Spleen (tissue), 11 donors: ENCODE data around the gene HOXC6. TPM values are rescaled to one million over a fixed set of nuclear protein-coding genes. Genes with fewer than 3 reads are reported as not detected.

Experiments
- DNase-seq: peaks from one replicate; pipeline ENCODE4 v3.0.0-alpha.2; 2020
- H3K27ac ChIP-seq, 8 donors: fragments of 200-600 bp; sonication (generic) in 7 of 8; 1 replicate in 4 of 8; 2 replicates in 4 of 8; pipeline versions ENCODE4 v1.5.0 to v1.8.0; 2016 to 2021; ENCODE audit warnings: inconsistent platforms in 4 of 8, mild to moderate bottlenecking in 4 of 8, moderate library complexity in 1 of 8
- H3K27me3 ChIP-seq, 7 donors: fragments of 200-600 bp; sonication (generic) in 6 of 7; replicated peaks in 1 of 7; 1 replicate in 4 of 7; 2 replicates in 3 of 7; pipeline versions ENCODE4 v1.5.0 to v1.8.0; 2016 to 2021; ENCODE audit warnings: inconsistent platforms in 3 of 7, mild to moderate bottlenecking in 1 of 7
- H3K36me3 ChIP-seq, 6 donors: fragments of 200-600 bp; sonication (generic) in 5 of 6; 1 replicate in 4 of 6; 2 replicates in 2 of 6; pipeline versions ENCODE4 v1.5.0 to v1.8.0; 2016 to 2021; ENCODE audit warnings: inconsistent platforms in 2 of 6
- H3K4me1 ChIP-seq, 6 donors: fragments of 200-600 bp; sonication (generic) in 5 of 6; 1 replicate in 3 of 6; 2 replicates in 3 of 6; pipeline versions ENCODE4 v1.5.0 to v1.8.0; 2016 to 2021; ENCODE audit warnings: inconsistent platforms in 3 of 6
- H3K4me3 ChIP-seq, 8 donors: fragments of 200-600 bp; sonication (generic) in 7 of 8; 1 replicate in 4 of 8; 2 replicates in 4 of 8; pipeline versions ENCODE4 v1.5.0 to v1.8.0; 2016 to 2021; ENCODE audit warnings: inconsistent platforms in 4 of 8, mild to moderate bottlenecking in 4 of 8, moderate library complexity in 2 of 8
- H3K9me3 ChIP-seq, 8 donors: fragments of 200-600 bp; sonication (generic) in 7 of 8; 1 replicate in 4 of 8; 2 replicates in 4 of 8; pipeline versions ENCODE4 v1.5.0 to v1.8.0; 2016 to 2021; ENCODE audit warnings: inconsistent platforms in 4 of 8
- POLR2A ChIP-seq, 3 donors: fragments of 450-650 bp; IDR thresholded peaks; one replicate each; pipeline ENCODE4 v1.5.1; 2017; ENCODE audit warnings: antibody characterized with exemption in 3 of 3, mild to moderate bottlenecking in 1 of 3
- POLR2AphosphoS5 ChIP-seq, 3 donors: sonication (generic); formaldehyde crosslinking; IDR thresholded peaks; one replicate each; pipeline ENCODE4 v1.5.1; 2017; ENCODE audit warnings: antibody characterized with exemption in 3 of 3
- WGBS, 5 donors: extraction: QIAGEN DNeasy Blood & Tissue Kit in 3 of 5; methylation state at CpG; one replicate each; pipeline versions ENCODE4 v1.1.5 to v1.1.7; 2013 to 2018; 5-methylcytosine and 5-hydroxymethylcytosine counted together
- intact Hi-C: fragments of 100-400 bp; cut with DNase I; formaldehyde crosslinking; loops from one replicate; pipeline ENCODE4 v1.15.0; 2023; ENCODE audit warnings: low total_unique reads
- polyA plus RNA-seq, 3 donors: library from polyadenylated mRNA; stranded (reverse); fragments of 200-250 nt; gene quantifications; one replicate each; pipeline ENCODE4 v1.2.1, GENCODE V29; 2013
- total RNA-seq, 7 donors: library from RNA; depleted of rRNA in 3 of 7; stranded (reverse); fragments of >200 nt in 3 of 7; fragmentation: NEBNext Ultra II Directional in 4 of 7; extraction: Animal tissue kit (Norgen Biotek cat#: 25700) in 4 of 7; gene quantifications; one replicate each; pipeline versions ENCODE4 v1.1.0 to v1.2.1, GENCODE V29; 2016 to 2021
- TF ChIP-seq, protein P1 (sequence below), 11 experiments: fragments of 200-600 bp in 7 of 11; fragments of 450-650 bp in 4 of 11; sonication (generic) in 4 of 11; IDR thresholded peaks in 8 of 11; conservative IDR thresholded peaks in 3 of 11; 1 replicate in 7 of 11; 2 replicates in 4 of 11; pipeline versions ENCODE4 v1.4.0 to v1.8.0; 2016 to 2021; ENCODE audit warnings: antibody characterized with exemption in 11 of 11, inconsistent platforms in 4 of 11, mild to moderate bottlenecking in 1 of 11
- donor health status: healthy with polysubstance abuse.
- donor health status: DM: no; HTN: no; CAD: no; lungs with moderate emphysema.
- donor health status: DM: no; HTN: no; CAD: no.
- donor health status: Bipolar disorder and iron deficiency.
- donor health status: healthy.
- donor health status: DM: no; HTN: no; CAD: no.
- donor health status: DM: yes; HTN: yes; CAD: no.

The HOXC6 gene
- total and polyA plus RNA-seq, 10 donors, result 0.11 to 0.52 (median 0.24) TPM; not detected in 4

DNA sequence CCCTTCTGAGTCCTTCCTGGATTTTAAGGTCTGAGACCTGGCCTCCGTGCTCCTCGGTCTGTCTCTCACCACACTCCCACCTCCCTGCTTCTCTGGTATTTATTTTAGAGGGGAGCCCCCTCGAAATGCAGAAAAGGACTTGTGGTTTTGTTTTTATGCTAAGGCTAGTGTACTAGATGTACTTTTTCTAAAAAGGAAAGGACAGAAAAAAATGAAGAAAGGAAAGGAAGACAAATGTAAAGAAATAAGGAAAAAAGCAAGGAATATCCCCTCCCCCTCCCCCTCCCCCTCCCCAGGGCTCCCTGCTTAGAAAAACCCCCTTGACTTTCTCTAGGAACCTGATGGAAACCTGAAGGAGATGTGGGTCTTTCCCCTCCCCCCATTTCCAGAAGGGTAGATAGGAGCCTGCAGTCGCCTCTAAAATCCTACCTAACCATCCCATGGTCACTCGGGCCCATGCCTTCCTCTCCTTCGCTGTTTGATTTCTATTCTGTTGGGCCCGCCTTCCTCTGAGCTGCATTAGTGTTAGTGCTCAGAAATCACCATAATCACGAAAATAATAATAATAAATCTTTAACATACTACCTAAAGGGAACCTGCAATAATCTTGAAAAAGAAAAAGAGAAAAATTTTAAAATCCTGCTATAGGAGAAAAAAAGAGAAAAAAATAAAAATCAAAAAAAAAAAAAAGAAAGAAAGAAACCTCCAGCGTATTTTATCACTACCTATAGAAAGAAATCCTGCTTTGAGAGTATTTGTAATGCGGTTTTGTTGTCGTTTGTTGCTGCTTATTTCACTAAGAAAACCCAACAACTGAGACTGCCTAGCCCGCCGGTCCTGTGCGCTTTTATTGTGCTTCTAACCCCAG lies 16.3 kb upstream of the HOXC6 start:
- Histone ChIP-seq H3K4me1 (peaks cover under 1 to 49% (median 28%) of the 10 kb centered on the region in 6 donors), H3K27ac (no peak overlapping the region), H3K4me3 (no peak overlapping the region), H3K9me3 (no peaks in the 10 kb centered on the region), H3K27me3 (peaks cover 20 to 100% (median 96%) of the 10 kb centered on the region in 7 donors), H3K36me3 (no peaks in the 10 kb centered on the region)
- WGBS, 5 donors, result 21 to 31% (median 27%) methylated on average over 14 of the region's 14 CpGs
- TF ChIP-seq POLR2AphosphoS5 (IDR thresholded peaks at IDR 0.05), result no peak
- no peak for TF ChIP-seq POLR2A (IDR thresholded peaks at IDR 0.05)
- TF ChIP-seq, protein P1, sequence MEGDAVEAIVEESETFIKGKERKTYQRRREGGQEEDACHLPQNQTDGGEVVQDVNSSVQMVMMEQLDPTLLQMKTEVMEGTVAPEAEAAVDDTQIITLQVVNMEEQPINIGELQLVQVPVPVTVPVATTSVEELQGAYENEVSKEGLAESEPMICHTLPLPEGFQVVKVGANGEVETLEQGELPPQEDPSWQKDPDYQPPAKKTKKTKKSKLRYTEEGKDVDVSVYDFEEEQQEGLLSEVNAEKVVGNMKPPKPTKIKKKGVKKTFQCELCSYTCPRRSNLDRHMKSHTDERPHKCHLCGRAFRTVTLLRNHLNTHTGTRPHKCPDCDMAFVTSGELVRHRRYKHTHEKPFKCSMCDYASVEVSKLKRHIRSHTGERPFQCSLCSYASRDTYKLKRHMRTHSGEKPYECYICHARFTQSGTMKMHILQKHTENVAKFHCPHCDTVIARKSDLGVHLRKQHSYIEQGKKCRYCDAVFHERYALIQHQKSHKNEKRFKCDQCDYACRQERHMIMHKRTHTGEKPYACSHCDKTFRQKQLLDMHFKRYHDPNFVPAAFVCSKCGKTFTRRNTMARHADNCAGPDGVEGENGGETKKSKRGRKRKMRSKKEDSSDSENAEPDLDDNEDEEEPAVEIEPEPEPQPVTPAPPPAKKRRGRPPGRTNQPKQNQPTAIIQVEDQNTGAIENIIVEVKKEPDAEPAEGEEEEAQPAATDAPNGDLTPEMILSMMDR (IDR thresholded peaks at IDR 0.05 in 8 of 11, conservative IDR thresholded peaks at IDR 0.05 in 3 of 11), result no peak
- intact Hi-C loops, result no loop called here
- DNase-seq, result no peak

DNA sequence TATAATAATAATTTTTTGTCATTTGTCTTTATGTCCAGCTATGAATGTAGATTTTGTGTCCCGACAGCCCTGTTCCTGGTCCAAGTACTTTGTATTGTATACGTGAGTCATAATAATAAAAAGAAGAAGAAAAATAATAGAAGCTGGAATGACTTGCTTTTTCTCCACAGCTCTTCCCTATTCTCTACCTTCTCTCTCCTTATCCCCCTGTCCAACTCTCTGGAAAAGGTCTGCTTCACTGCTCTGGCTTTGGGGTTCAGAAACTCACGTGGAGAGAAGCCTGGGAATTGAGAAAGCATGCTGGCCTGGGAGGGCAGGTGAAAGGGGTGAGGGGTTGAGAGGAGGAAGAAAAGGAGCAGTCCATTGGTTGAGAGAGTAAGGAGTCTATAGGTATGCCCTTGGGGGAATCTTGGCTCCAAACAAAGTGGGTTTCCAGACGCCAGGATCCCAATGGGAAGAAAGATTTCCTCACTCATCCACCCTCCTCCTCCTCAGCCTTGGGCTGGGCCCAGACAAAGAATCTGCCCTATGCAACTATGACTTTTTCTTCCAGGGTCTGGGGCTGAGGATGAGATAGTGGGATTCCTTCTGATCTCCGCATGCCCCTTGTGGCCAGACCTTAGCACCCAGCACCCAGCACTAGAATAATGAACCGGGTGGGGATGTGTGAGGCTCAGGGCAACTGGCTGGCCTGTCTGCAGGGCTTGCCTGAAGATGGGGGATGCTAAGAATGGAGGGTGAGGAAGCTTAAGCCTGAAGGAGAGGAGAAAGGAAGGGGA lies 15.4 kb upstream of the HOXC6 start:
- H3K4me3 ChIP-seq, result no peak overlapping the region
- intact Hi-C loops, result no loop called here
- no peak overlapping the region for H3K27ac ChIP-seq
- TF ChIP-seq, protein P1 (IDR thresholded peaks at IDR 0.05 in 8 of 11, conservative IDR thresholded peaks at IDR 0.05 in 3 of 11), result no peak
- TF ChIP-seq POLR2AphosphoS5 (IDR thresholded peaks at IDR 0.05) (no peak), POLR2A (IDR thresholded peaks at IDR 0.05) (no peak)
- peaks cover 18 to 100% (median 96%) of the 10 kb centered on the region in 7 donors for H3K27me3 ChIP-seq
- DNase-seq, result no peak
- WGBS, 5 donors, result 30 to 37% (median 32%) methylated on average over 6 of the region's 6 CpGs
- H3K36me3 ChIP-seq, result no peaks in the 10 kb centered on the region
- no peaks in the 10 kb centered on the region for H3K9me3 ChIP-seq
- peaks cover 7 to 50% (median 36%) of the 10 kb centered on the region in 6 donors for H3K4me1 ChIP-seq

DNA sequence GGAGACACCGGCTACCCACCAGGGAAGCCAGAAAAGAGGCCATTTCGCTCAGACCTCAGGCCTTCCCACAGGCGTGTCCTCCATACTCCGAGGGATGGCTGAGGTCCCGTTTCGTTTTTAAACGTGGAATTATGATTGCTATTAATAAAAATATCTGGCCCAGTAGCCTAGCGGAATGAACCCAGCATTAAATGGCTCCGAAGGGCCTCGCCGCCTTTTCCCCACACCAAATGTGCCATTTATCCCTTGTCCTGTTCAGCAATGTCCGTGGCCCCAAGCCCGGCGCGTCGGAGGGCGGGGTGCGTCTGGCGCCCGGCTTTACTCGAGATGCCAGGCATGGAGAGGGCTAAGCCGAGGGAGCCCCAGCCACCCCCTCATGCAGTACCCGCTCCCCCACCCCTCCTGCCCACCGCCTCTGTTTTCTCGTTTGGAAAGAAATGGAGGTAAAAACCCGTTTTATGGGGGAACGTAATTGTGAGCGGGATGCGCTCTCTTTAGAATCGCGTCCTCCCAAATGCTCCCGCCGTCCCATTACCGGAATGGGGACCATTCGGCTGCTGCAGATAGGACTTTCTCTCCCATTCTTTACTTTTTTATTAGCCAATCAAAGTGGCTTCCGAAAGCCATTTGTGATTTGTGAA lies 13.7 kb upstream of the HOXC6 start:
- WGBS, 5 donors, result 5 to 9% (median 6%) methylated on average over 33 to 36 of the region's 36 CpGs
- Histone ChIP-seq H3K4me1 (peaks cover 7 to 60% (median 45%) of the 10 kb centered on the region in 6 donors), H3K9me3 (no peaks in the 10 kb centered on the region), H3K27ac (no peak overlapping the region), H3K27me3 (peaks cover 13 to 100% (median 99%) of the 10 kb centered on the region in 7 donors), H3K36me3 (no peaks in the 10 kb centered on the region), H3K4me3 (peak overlapping the region in 2 of 8 donors; percentile 1 to 49)
- no peak for DNase-seq
- TF ChIP-seq POLR2AphosphoS5 (IDR thresholded peaks at IDR 0.05) (no peak), POLR2A (IDR thresholded peaks at IDR 0.05) (no peak)
- TF ChIP-seq, protein P1 (IDR thresholded peaks at IDR 0.05 in 8 of 11, conservative IDR thresholded peaks at IDR 0.05 in 3 of 11), result peak in 1 of 11 experiments; percentile 4
- intact Hi-C loops, result no loop called here
